ENCODE results near the gene WBP1. TPM values are rescaled to one million over a fixed set of nuclear protein-coding genes. Genes with fewer than 3 reads are reported as not detected.

The WBP1 gene
- total and polyA plus RNA-seq, 10 of the 15 experiments (the other 5 are each of a cell fraction or from before 2014, with no cell fraction given): 4.2 to 76.8 (median 43.8) TPM

GRCh38 chr2:74440378-74441169 is 17.7 kb upstream of the WBP1 start:
- Histone ChIP-seq H3K4me1 (ENCODE audit: control insufficient read depth, insufficient read depth, low read length) (peaks cover 23% of the 10 kb centered on the region), H3K36me3 (ENCODE audit: control insufficient read depth in 2 of 2, insufficient read depth in 2 of 2, low read length in 1 of 2) (no peaks in the 10 kb centered on the region), H3K79me2 (ENCODE audit: control insufficient read depth, insufficient read depth, low read length) (no peaks in the 10 kb centered on the region; the same call in 1 of the 2 replicates), H3K9me3 (replicated peaks; ENCODE audit: control insufficient read depth, insufficient read depth, low read length) (no peaks in the 10 kb centered on the region), H3K9ac (ENCODE audit: control insufficient read depth, insufficient read depth, low read length) (peak overlapping the region; percentile 62), H4K20me1 (ENCODE audit: control insufficient read depth, insufficient read depth) (no peaks in the 10 kb centered on the region), H3K27me3 (replicated peaks in 1 of 2; ENCODE audit: control insufficient read depth in 2 of 2, insufficient read depth in 2 of 2, low read length in 1 of 2) (peaks cover 2 to 10% of the 10 kb centered on the region in 2 experiments; a peak in 3 of 4 replicates), H2AFZ (ENCODE audit: control insufficient read depth, low read depth, low read length) (peak overlapping the region; percentile 89), H3K4me2 (ENCODE audit: control insufficient read depth, insufficient read depth) (peak overlapping the region; percentile 81), H3K27ac (ENCODE audit: control insufficient read depth, insufficient read depth) (0 out of 2 replicates have a peak overlapping the region, but pooled peaks have one; percentile 2), H3K4me3 (peak overlapping the region; percentile 61; the same call in 1 of the 2 replicates)
- ATAC-seq (peak; percentile 98), FAIRE-seq (peak; percentile 68), DNase-seq (ENCODE audit: low read depth, low spot score) (no peak)
- RAD21 ChIA-PET (ENCODE audit: unreplicated experiment): interaction anchor here (0.6 to 2.3 kb wide), 14 partner anchors 10 to 136 kb away, joined by 3 to 13 read pairs (median 4); partner anchors contain the start of genes C2orf81, INO80B, MRPL53 and WDR54
- POLR2A ChIA-PET: interaction anchor here (0.9 to 3.4 kb wide), 13 partner anchors 8 to 63 kb away, joined by 3 to 29 read pairs (median 4); partner anchors contain the start of genes C2orf81, INO80B, MOGS and MRPL53
- CTCF ChIA-PET: interaction anchor here (0.6 to 2.5 kb wide), 9 partner anchors 9 to 148 kb away, joined by 3 to 12 read pairs (median 3); partner anchors contain the start of genes C2orf81, INO80B, MRPL53 and WDR54
- in situ Hi-C loops (cut with MboI) (no loop called here), intact Hi-C loops (cut with micrococcal nuclease; ENCODE audit: unreplicated experiment) (no loop called here)
- SMC1A ChIA-PET (ENCODE audit: uncharacterized antibody, unreplicated experiment): interaction anchor here (0.8 to 2.0 kb wide), 10 partner anchors 9 to 259 kb away, joined by 3 to 9 read pairs (median 4); partner anchors contain the start of genes INO80B, MRPL53 and WBP1
- 37% methylated on average over 40 of the region's 45 CpGs for WGBS (ENCODE audit: insufficient coverage, insufficient replicate concordance, low lambda C conversion rate, missing lambda C conversion rate)
- BruUV-seq (replicated peaks): no TSS peak
- TF ChIP-seq RELA (IDR thresholded peaks at IDR 0.05; ENCODE audit: borderline replicate concordance, partially characterized antibody) (no peak), IRF4 (IDR thresholded peaks at IDR 0.05; ENCODE audit: low read depth, low read length) (no peak), USF1 (IDR thresholded peaks at IDR 0.05; ENCODE audit: borderline replicate concordance, extremely low read length, insufficient read depth, low read depth, low read length) (no peak), ZBTB33 (IDR thresholded peaks at IDR 0.05) (no peak), ZNF207 (IDR thresholded peaks at IDR 0.05; ENCODE audit: borderline replicate concordance) (no peak), POLR2AphosphoS2 (IDR thresholded peaks at IDR 0.05; ENCODE audit: low read depth, low read length) (peak; percentile 44; the same call in 1 of the 2 replicates), ZNF217 (IDR thresholded peaks at IDR 0.05) (no peak), SMAD5 (IDR thresholded peaks at IDR 0.05; ENCODE audit: low read depth) (0 out of 2 replicates have a peak, but pooled peaks have one; percentile 25), MEF2B (IDR thresholded peaks at IDR 0.05; ENCODE audit: partially characterized antibody, poor library complexity, severe bottlenecking) (peak; percentile 56), ZSCAN29 (IDR thresholded peaks at IDR 0.05) (no peak), SIN3A (IDR thresholded peaks at IDR 0.05; ENCODE audit: low read depth, low read length) (no peak), CTCF (IDR thresholded peaks at IDR 0.05 in 2 of 3, conservative IDR thresholded peaks at IDR 0.05 in 1 of 3; ENCODE audit: control insufficient read depth in 2 of 3, extremely low read depth in 1 of 3, insufficient read depth in 1 of 3, low read depth in 3 of 3, low read length in 3 of 3) (peak in 2 of 3 experiments; percentile 19 to 38; a peak in 3 of 6 replicates)
